ENCODE data around the gene SCMH1.

The SCMH1 gene

DNA sequence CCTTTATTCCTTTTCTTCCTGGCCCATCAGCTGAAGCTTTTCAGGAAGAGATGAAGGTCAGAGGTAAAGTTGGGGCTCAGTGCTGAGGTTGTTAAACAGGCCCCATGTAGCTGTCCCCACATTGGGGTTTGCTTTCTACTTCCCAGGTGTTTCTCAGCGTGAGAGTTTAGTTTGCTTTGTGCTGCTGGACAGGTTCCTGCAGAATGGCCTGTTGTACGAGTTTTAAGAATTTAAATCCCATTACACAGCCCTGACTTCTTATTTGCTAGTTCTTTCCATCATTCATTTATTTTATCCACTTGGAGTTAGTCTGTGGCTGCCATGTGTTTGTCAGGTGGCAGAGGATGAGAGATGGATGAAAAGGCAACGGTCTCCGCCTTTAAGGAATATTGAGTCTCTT is 243.4 kb downstream of the SCMH1 start:
- DNase-seq (ENCODE audit: low spot score), result no peak

DNA sequence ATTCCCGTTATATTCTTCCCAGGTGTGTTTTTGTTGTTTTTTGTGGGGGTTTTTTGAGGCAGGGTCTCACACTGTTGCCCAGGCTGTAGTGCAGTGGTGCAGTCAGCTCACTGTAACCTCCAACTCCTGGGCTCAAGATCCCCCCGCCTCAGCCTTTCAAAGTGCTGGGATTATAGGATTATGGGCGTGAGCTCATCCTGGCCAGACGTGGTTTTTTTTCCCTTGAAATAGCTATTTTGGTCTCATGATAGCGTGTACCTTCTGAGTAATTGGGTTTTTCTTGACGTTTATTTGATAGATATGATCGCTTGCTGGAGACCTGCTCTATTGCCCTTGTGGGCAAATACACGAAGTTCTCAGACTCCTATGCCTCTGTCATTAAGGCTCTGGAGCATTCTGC is 245.0 kb downstream of the SCMH1 start:
- DNase-seq (ENCODE audit: low spot score), result no peak

DNA sequence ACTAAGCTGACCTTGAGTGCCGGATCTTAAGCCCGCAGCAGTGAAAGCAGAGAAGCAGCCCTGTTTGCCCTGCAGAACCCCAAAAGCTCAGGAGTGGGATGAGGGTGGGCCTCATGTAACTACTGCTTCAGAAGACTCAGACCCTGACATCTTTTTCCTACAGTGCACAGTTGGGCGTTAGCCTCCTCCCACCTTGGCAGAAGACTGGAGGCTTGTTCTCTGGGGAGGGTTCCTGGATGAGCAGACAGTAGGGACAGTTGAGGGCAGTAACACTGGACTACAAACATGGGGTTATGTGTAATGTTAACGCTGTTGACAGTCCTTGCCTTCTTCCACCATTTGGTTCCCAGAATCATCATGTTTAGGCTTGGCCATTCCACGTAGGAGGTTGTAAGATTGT is 253.0 kb downstream of the SCMH1 start:
- no peak for DNase-seq (ENCODE audit: low spot score)

DNA sequence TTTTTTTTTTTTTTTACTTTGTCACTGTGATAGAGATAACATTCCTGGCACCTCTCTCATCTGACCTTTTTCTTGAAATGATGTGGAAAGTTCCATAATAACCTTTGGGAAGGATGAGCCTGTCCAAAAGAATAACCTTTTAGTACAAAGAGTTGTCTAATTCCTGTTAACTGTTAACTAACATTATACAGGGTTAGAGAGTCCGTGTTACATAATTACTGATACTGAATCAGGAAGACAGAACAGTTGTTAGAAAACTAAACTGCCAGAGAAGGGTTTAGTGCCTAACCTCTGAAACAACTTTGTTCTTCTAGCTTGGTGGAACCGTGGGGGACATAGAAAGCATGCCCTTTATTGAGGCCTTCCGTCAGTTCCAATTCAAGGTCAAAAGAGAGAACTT is 253.8 kb downstream of the SCMH1 start:
- DNase-seq (ENCODE audit: low spot score), result no peak

DNA sequence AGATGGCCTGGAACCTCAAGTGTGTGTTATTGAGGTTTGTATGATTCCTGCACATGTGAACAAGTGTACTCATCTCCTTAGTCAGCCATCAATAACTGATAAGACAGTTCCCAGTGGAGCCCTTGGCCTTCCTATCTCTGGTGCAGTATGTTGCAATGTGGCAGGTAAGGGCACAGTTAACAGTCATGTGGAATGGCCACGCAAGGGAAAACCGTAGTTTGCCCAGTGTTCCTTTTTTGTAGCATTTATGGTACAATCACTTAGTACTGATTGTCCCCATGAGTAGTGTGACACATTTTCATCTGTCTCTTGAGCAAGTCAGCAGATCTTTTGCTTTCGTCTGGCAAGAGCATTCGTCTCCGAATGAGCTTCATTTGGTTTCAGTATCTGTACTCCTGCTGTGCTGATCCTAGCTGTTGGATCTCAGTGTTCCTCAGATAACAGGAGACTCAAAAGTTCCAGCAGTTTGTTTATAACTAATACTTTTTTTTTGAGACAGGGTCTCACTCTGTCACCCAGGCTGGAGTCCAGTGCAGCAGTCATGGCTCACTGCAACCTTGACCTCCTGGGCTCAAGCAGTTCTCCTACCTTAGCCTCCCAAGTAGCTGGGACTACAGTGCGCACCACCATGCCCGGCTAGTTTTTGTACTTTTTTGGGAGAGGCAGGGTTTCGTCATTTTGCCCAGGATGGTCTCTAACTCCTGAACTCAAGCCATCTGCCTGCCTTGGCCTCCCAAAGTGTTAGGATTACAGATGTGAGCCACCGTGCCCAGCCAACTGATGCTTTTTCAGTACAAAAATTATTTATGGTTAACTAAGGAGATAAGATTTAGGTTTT is 254.4 kb downstream of the SCMH1 start:
- no peak for DNase-seq (ENCODE audit: low spot score)

DNA sequence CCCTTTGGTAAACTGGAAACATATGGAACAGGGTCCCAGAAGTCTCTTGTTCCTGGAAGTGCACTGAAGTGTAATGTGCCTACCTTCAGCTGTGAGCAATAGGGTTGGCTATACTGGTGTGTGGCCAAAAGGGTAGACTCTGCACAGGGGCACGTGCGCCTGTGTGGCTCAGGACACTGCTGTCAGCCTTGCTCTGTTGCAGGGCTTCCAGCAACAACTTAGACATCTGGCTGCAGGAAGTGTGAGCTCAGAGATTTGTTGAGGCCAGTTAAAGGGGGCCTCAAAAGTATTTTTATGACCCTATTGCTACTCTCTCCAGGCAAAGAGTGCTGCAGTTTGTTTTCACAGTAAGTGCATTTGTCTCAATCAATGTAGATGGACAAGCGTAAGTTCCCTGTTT is 255.2 kb downstream of the SCMH1 start:
- DNase-seq (ENCODE audit: low spot score), result no peak

DNA sequence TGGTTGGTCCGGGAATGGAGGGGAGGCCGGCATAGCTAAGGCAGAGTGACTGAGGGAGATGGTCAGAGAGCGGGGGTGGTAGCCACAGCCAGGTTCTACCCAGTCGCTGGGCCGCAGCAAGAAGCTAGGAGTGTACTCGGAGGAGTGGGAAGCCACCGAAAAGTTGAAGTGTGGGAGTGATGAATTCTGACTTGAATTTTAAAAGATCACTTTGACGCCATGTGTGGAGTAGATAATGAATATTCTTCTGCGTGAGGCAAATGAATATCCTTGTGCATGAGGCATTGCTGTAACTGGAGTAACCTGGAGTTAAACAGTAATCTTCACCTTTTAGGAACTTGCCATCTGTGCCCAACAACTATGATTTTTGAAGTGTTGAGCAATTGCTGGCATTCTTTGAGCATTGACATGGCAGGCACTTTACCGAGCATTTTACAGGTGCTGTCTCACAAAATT is 255.8 kb downstream of the SCMH1 start:
- DNase-seq (ENCODE audit: low spot score), result no peak

DNA sequence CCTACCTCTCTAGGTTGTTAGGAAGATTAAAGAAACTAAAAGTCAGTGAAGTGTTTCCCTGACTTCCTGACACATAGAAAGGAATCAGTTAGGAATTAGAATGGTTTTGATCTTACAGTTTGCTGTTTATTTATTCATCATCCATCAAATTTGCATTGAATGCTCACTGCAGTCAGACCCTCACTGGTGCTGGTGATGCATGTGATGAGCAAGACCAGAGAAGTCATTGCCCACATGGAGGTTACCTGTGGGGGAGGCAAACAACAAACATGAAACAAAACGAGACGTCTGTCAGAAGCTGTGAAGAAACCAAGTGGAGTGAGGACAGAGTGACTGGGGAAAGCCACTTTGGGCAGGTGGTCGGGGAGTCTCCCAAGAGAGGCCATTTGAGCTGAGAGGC is 256.2 kb downstream of the SCMH1 start:
- no peak for DNase-seq (ENCODE audit: low spot score)

DNA sequence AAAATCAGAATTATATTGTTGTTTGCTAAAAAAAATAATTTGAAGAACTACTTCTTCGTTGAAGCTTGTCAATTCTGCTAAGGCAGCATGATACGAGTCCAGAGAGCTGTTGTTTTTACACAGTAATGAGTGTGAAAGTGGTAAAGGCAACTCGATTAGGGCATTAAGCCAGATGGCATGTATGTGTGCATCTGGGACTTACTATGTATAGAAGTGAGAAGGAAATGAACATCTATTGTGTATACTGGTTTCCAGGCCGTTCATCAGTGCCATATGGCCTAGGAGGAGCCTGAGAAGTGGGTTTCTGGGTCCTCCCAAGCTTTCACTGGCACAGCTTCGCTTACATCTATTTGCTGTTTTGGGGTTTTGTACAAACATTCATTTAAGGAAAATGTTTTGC is 256.9 kb downstream of the SCMH1 start:
- peak; percentile 38 for DNase-seq (ENCODE audit: low spot score)

DNA sequence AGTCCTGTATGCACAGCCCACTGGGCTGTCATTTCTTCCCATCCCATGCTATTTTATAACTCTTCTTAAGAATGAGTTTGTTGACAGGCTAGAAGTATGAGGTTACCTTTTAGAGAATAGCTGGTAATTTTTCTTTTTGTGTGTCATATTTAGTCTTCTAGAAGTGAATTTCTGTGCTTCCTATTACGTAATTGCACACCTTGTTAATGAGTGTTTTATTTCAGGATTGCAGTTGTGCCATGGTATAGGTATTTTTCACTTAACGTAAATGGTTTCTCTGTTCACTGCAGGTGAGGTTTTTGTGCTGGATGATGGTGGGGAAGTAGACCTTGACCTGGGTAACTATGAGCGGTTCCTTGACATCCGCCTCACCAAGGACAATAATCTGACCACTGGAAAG is 257.6 kb downstream of the SCMH1 start:
- no peak for DNase-seq (ENCODE audit: low spot score)

DNA sequence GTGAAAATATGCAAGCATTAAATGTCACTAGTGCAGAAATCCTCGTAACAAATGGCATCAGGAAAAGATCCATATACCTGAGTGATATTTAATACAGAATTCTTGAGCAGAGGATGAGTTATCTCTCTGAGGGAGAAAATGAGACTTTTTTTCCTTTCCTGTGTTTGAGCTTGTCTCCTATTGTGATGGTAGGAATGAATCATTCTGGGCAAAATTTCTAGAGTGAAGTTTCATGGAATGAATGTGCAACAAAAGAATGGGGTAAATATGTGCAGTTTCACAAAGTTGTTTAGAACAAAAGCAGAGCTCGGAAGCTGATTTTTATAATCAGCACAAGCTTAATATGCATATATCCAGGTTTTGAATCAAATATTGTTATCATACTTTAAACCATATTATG is 258.0 kb downstream of the SCMH1 start:
- no peak for DNase-seq (ENCODE audit: low spot score)

DNA sequence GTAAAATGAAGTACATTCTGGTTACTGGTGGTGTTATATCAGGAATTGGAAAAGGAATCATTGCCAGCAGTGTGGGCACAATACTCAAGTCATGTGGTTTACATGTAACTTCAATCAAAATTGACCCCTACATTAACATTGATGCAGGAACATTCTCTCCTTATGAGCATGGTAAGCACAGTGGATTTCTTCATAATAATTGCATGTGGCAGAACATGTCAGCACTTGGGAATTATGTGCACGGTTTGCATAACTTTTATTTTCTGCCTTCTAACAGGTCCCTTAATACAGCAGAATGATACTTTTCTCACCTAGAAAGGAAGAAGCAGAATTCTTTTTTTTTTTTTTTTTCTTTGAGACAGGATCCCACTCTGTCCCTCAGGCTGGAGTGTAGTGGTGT is 258.8 kb downstream of the SCMH1 start:
- DNase-seq (ENCODE audit: low spot score), result no peak

DNA sequence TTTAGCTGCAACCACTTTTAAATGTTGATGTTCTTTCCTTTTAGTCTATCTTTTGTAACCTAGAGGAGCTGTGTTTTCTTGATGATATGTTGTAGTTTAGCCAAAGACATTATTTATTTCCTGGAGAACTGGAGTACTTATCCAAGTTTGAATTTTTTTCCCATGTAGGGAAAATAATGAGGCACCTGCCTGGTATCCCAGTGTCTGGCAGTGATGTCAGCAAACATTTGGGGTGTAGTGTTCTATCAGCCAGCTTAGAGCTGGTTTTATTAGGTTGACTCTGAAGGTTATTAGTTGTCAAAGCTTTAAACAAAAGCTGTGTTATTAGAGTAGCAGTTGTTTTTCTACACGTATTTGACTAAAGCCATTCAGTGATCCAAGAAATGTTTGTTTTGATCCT is 259.4 kb downstream of the SCMH1 start:
- no peak for DNase-seq (ENCODE audit: low spot score)

DNA sequence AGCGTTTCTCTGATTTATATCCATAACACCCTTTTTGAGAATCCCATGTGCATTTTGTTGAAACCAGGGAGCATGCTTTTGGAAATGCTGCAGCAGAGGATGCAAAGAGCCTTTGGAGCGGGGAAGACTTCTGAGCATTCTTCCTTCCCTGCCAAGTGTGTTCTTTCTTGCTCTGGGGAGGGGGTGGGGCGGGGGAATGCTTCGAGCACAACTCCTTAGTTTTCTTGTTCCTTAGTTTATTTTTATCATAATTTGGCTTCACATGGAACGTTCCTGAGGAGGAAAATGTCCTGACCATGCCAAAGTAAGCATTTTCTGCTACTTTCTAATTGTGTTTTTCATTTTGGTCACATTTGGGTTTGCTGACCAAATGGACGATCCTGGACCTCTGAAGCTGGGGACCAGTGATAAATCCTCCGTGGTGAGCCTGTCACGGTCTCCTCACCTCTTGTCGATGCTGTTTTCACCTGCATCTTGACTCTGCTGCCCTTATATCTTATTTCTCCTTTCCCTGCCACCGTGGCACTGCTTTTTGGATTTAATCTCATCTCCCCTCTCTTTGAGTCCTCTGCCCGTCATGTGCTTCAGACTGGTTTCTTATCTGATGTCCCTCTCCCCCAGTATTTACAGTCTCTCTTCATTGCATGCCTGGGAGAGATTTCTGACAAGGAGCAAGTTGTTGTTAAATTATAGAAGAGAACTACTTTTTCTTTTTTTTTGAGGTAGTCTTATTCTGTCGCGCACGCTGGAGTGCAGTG is 260.2 kb downstream of the SCMH1 start:
- DNase-seq (ENCODE audit: low spot score), result no peak

DNA sequence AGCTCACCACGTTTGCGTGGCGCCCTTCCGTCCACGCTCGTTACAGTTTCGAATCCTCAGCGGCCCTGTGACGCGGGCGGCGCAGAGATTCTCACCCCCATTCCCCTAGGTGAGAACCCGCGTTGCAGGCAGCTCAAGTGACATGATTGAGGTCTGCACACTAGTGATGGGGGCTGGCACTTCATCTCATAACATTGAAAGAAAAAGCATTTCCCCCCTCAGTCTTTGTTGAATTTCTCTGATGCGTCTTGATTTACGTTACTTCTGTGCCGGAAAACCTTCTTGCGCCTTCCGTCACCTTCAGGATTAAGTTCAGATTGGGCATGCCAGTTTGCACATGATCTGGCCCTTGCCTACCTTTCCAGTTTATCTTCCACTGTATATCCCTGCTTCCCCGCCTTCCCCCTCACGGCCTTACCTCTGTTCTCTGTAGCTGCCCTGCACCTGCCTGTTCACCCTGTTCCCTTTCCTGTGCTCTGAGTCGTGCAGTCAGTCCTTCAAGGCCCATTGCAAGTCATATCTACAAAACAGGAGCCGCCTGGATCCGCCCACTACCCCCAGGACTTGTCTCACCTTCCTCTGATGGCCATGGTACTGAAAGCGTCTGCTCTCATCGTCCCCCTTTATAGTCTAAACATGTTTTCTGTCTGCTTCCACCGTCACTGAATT is 261.5 kb downstream of the SCMH1 start:
- DNase-seq (ENCODE audit: low spot score), result peak; percentile 34

DNA sequence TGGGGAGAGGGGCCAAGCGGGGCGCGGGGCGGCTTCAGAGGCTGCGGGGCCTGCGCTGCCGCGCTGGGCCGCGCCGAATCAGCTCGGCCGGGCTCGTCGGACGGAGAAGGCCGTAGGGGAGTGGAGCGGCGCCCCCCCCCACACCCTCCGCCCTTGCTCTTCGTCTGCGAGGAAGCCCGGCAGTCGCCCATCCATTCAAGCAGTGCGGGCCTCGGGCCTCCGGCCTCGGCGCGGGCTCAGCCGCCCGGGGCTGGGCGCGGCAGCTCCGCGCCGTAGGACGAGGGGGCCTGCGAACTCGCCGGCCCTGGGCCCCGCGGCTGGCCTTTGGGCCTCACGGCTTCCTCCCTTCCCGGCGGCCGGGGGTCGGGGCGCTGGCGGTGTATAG is 262.0 kb downstream of the SCMH1 start:
- no peak for DNase-seq (ENCODE audit: low spot score)

DNA sequence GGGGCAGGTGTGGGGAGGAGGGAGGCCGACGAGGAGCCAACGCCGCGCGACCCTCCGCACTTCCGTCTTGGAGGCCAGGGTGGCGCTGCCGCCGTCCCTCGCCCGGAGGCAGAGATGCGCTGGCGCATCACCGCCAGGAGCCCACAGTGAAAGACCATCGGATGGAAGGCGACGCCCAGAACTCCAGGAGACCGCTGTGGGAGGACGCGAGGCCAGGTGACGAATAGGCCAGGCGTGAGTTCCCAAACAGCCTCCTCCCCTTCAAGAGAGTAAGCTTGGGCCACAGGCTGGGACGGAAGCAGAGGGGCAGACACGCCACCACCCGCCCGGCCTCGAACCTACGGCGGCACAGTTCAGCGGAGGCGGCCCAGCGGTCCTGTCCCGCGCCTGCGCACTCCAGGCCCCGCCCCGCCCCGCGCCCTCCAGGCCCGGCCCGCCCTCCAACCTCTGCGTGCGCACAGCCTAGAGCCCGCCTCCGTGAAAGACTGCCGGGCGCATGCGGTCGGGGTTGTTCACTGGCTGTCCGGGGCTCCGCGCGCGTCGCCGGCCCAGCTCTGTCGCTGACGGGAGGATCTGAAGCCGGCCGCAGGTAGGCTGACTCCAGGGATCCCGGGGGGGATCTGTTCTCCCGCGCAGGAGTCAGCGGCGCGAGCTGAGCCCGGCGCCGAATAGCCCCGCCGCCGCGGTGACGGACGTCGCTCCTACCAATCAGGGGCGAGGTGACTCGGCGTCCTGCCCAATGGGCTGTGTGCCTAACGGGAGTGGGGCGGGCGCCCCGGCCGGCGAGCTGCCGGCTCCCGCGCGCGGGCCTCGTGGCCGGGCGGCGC is 262.7 kb downstream of the SCMH1 start, which contains the start of gene CTPS1:
TSS of gene CTPS1 (plus strand) at position 456 of the 827 bp plus-strand sequence. CDS start 3,595 bp downstream, outside the sequence.
- DNase-seq (ENCODE audit: low spot score), result peak; percentile 99

DNA sequence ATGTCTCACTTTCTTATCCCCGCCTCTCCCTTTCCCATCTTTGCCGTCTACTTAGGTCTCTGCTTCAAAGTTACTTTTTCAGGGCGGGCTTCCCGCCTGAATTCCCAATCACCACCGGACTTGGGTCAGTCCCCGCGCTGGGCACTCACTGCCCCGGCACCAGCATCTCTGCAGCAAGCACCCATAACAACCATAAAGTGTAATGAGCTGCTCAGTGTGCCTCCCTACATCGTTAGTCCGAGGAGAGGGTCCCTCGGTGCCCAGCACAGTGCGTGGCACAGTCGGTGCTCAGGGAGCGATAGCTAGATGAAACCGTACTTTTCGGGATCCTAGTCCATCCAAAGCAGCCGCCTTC is 263.2 kb downstream of the SCMH1 start:
- no peak for DNase-seq (ENCODE audit: low spot score)

DNA sequence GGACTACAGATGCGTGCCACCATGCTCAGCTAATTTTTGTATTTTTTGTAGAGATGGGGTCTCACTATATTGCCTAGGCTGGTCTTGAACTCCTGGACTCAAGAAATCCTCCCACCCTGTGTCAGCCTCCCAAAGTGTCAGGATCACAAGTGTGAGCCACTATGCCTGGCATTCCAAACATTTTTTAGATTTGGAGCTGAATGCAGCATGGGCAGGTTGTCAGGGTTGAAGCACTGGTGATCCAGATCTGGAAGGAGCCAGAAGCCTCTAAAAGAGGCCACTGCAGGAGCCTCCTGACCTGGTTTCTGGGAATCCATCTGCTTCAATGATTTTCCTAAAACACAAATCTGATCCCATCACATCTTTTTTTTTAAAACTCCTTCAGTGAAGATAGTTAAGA is 264.4 kb downstream of the SCMH1 start:
- DNase-seq (ENCODE audit: low spot score), result no peak
